Lower leg skin (tissue), 4 donors: Measurements from ENCODE around the gene TSPYL1. TPM values are rescaled to one million over a fixed set of nuclear protein-coding genes. Genes with fewer than 3 reads are reported as not detected.

Experiments used
- DNase-seq, 2 donors: peaks; one replicate each; pipeline ENCODE4 v3.0.0-alpha.2; 2019; ENCODE audit warnings: low spot score in 2 of 2
- H3K4me3 ChIP-seq: fragments of 200-600 bp; sonication (generic); 2 replicates; pipeline ENCODE4 v1.5.1; 2017; ENCODE audit warnings: mild to moderate bottlenecking, low read depth; ENCODE audit not compliant: poor library complexity, severe bottlenecking
- POLR2A ChIP-seq, 2 donors: fragments of 450-650 bp; IDR thresholded peaks; one replicate each; pipeline ENCODE4 v1.6.1; 2016 to 2017; ENCODE audit warnings: antibody characterized with exemption in 2 of 2, mild to moderate bottlenecking in 1 of 2, moderate library complexity in 1 of 2
- WGBS, 2 donors: methylation state at CpG; one replicate each; pipeline ENCODE4 v1.1.5; 2018; 5-methylcytosine and 5-hydroxymethylcytosine counted together
- intact Hi-C: fragments of 100-400 bp; cut with DNase I; formaldehyde crosslinking; loops from one replicate; pipeline ENCODE4 v1.15.0; 2023; ENCODE audit warnings: low total_unique reads
- total RNA-seq, 4 donors: library from RNA; depleted of rRNA; stranded (reverse); fragments of >200 nt; gene quantifications; one replicate each; pipeline ENCODE4 v1.1.0, GENCODE V29; 2016
- TF ChIP-seq, protein P1 (sequence below), 3 donors: fragments of 450-650 bp; IDR thresholded peaks; one replicate each; pipeline ENCODE4 v1.5.1; 2016; ENCODE audit warnings: antibody characterized with exemption in 3 of 3, mild to moderate bottlenecking in 3 of 3, moderate library complexity in 2 of 3

The TSPYL1 gene
- total RNA-seq, result 10 to 100 TPM; 57.2 to 75.3 (median 65.6) TPM

DNA sequence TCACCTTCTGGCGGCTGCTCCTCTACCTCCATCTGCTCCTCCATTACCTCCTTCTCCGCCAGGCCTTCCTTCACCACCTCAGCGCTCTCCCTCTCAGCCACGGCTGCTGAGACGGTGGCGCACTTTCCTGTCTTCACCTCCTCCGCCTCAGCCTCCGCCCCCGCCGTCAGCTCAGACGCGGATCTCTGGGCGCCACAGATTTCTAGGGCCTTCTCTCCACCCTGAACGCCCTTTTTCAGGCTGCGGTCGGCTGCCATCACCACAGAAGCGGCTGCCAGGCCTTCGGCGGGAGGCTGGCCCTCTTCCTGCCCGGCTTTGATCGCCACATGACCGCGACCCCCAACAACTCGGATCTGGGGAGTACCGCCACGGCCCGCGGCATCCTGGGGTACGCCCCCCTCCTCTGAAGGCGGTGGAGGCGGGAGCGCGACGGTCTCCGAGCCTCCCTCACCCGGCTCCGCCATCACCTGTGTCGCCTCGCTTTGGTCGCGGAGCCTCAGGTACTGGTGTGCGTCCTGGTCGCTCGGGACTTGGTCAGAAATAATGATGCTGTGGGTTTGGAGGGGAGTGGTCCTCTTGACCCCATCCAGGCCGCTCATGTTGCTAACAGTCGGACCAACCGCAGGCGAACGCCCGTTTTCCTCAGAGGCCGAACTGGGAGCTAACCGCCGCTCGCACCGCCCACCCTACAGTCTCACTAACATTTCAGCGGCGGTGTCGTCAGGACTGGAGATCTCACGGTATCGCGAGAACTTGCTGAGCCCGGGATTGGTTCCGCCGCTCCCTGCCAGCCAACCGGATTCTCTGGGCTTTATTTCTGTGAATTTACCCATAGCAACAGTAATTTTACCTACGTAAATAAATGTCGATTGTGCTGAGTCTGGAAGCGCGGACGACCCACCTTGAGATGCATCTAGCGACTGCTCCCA, at the start of gene TSPYL1:
Gene TSPYL1, minus strand, starts transcription at position 699 of the 929 bp plus-strand sequence. Its CDS starts 100 bp downstream, at position 599.
- DNase-seq, result peak; percentile 97 to 99
- peak within 1 kb of the TSS; percentile 99 for H3K4me3 ChIP-seq
- WGBS, 2 donors, result 1% methylated on average over 68 of the region's 71 CpGs
- TF ChIP-seq POLR2A (IDR thresholded peaks at IDR 0.05), result peak in 1 of 2 donors; percentile 86
- TF ChIP-seq, protein P1, sequence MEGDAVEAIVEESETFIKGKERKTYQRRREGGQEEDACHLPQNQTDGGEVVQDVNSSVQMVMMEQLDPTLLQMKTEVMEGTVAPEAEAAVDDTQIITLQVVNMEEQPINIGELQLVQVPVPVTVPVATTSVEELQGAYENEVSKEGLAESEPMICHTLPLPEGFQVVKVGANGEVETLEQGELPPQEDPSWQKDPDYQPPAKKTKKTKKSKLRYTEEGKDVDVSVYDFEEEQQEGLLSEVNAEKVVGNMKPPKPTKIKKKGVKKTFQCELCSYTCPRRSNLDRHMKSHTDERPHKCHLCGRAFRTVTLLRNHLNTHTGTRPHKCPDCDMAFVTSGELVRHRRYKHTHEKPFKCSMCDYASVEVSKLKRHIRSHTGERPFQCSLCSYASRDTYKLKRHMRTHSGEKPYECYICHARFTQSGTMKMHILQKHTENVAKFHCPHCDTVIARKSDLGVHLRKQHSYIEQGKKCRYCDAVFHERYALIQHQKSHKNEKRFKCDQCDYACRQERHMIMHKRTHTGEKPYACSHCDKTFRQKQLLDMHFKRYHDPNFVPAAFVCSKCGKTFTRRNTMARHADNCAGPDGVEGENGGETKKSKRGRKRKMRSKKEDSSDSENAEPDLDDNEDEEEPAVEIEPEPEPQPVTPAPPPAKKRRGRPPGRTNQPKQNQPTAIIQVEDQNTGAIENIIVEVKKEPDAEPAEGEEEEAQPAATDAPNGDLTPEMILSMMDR (IDR thresholded peaks at IDR 0.05), result no peak
- intact Hi-C loops, result no loop called here

DNA sequence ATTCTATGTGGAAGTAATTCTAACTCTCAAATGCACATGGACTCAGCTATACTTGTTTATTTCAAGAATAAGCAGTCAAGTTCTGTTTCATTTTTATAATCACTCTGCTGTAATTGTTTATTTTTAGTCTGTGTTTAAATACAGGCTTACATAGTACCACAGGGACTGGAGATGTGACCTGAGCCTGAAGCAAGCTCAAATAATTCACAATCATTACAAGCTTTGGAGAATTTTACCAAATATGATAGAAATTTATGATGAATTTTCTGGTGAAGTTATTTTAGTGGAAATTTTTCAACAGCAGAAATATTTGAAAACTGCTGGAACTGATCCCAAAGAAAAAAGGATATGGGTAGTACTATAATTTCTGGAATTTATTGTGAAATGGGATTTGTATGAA, 49.4 kb upstream of the TSPYL1 start:
- no peak overlapping the region for H3K4me3 ChIP-seq
- DNase-seq, result no peak
- intact Hi-C loops, result no loop called here
- TF ChIP-seq, protein P1 (IDR thresholded peaks at IDR 0.05), result no peak
- no peak for TF ChIP-seq POLR2A (IDR thresholded peaks at IDR 0.05)

DNA sequence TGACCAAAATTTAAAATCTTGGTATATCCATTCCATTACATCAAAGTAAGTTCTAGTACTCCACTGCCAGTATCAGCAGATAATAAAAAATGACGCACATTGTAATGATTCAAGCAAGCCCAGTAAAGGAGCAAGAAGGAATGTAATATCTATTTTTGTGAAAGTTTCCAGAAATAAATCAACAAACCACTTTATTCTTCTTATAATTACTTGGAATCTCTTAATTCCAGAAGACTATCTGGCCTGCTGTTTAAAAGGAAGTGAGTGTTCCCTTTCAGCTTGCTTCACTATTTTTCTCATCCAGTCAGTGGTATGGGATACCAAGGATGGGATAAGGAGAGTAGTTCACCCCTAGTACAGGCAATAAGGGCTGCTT, 48.8 kb upstream of the TSPYL1 start:
- no peak for TF ChIP-seq POLR2A (IDR thresholded peaks at IDR 0.05)
- TF ChIP-seq, protein P1 (IDR thresholded peaks at IDR 0.05), result no peak
- DNase-seq, result no peak
- no peak overlapping the region for H3K4me3 ChIP-seq
- intact Hi-C loops, result no loop called here
- 51 to 58% methylated on average over 1 of the region's 1 CpG for WGBS, 2 donors

DNA sequence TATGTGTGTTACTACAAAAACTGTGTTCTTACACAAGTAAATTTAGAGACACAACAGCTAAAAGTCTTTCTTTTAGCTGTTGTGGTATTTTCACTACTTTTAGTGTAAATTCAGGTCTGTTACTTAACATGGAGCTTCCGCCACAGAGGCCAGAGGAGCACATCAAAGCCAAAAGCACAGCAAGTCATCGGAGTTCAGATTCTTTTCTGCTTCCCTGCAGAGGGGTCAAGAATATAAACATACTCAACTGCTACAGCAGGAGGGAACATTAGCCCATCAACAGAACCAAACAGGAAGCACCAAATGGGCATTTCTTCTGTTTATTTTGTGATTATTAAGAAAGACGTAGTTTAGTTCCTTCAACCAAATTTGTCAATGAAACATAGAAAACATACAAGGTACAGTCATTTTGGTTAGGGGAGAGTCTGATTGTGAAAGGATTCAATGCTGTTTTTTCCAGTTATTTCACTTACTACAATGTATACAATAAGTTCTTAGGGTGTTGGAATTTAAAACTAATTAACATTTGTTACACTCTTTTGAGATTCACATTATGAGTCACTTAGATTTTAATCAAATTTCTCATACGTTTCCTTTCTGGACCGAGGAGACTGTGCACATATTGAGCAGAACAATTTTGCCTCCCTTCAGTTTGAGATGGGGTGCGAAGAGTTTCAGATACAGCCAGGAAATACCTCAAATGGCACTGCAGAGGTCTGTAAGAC, 48.2 kb upstream of the TSPYL1 start:
- no peak for DNase-seq
- WGBS, 2 donors, result 68 to 70% methylated on average over 6 of the region's 6 CpGs
- TF ChIP-seq, protein P1 (IDR thresholded peaks at IDR 0.05), result no peak
- TF ChIP-seq POLR2A (IDR thresholded peaks at IDR 0.05), result no peak
- H3K4me3 ChIP-seq, result no peak overlapping the region
- intact Hi-C loops, result no loop called here

DNA sequence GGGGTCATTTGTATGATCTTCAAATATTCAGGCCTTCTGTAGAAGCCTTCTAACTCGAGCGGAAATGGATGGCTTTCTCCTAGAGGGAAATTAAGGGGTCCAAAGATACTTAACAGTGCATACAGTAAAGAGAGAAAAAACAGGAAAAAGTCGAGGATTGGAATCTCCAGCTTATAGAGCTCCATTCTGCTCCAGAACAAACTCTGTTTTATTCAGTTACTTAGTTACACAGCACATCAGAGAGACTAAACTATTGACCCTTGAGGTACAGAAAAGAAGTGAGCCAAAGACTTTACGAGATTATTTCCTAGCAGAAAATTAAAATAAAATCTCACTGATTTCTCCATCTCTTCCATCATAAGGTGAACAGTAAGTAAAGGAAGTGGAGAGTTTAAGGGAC, 47.3 kb upstream of the TSPYL1 start:
- no peak for DNase-seq
- intact Hi-C loops, result no loop called here
- no peak overlapping the region for H3K4me3 ChIP-seq
- 80 to 82% methylated on average over 4 of the region's 4 CpGs for WGBS, 2 donors
- TF ChIP-seq, protein P1 (IDR thresholded peaks at IDR 0.05), result no peak
- no peak for TF ChIP-seq POLR2A (IDR thresholded peaks at IDR 0.05)
